Endodermal cell (in vitro differentiated cells): Measurements from ENCODE around the gene STIM1. TPM values are rescaled to one million over a fixed set of nuclear protein-coding genes. Genes with fewer than 3 reads are reported as not detected.

Experiments
- DNase-seq: peaks from one replicate; pipeline ENCODE4 v3.0.0-alpha.2; 2017
- H3K27ac ChIP-seq: 2 replicates; pipeline ENCODE4 v1.5.1; 2013; ENCODE audit warnings: mild to moderate bottlenecking, low read depth, low read length, moderate library complexity
- H3K27me3 ChIP-seq: 2 replicates; pipeline ENCODE4 v1.6.1; 2013; ENCODE audit warnings: mild to moderate bottlenecking, low read length, moderate library complexity; ENCODE audit not compliant: insufficient read depth, control insufficient read depth, poor library complexity, severe bottlenecking
- H3K36me3 ChIP-seq: 2 replicates; pipeline ENCODE4 v1.7.0; 2013; ENCODE audit warnings: mild to moderate bottlenecking, low read length, moderate library complexity; ENCODE audit not compliant: control insufficient read depth, insufficient read depth
- H3K4me1 ChIP-seq: one replicate; pipeline ENCODE4 v1.7.0; 2013; ENCODE audit warnings: low read length; ENCODE audit not compliant: control insufficient read depth, insufficient read depth
- H3K4me3 ChIP-seq: 2 replicates; pipeline ENCODE4 v1.5.1; 2013; ENCODE audit warnings: mild to moderate bottlenecking, low read length, moderate library complexity
- H3K9ac ChIP-seq: 2 replicates; pipeline ENCODE4 v1.6.1; 2013; ENCODE audit warnings: mild to moderate bottlenecking, low read length, moderate library complexity; ENCODE audit not compliant: poor library complexity, severe bottlenecking; ENCODE audit errors: extremely low read depth
- H3K9me3 ChIP-seq: 2 replicates; pipeline ENCODE4 v1.6.1; 2013; ENCODE audit warnings: mild to moderate bottlenecking, low read length, moderate library complexity; ENCODE audit not compliant: control insufficient read depth
- H3K27ac Mint-ChIP-seq: 2 replicates; pipeline ENCODE4 v1.8.0; 2020; ENCODE audit warnings: mixed read lengths
- H3K27me3 Mint-ChIP-seq: 2 replicates; pipeline ENCODE4 v1.8.0; 2021; ENCODE audit warnings: mild to moderate bottlenecking, mixed read lengths; ENCODE audit not compliant: insufficient read depth
- H3K36me3 Mint-ChIP-seq: 2 replicates; pipeline ENCODE4 v1.8.0; 2020; ENCODE audit warnings: low read depth, mixed read lengths
- H3K4me1 Mint-ChIP-seq: 2 replicates; pipeline ENCODE4 v1.8.0; 2020; ENCODE audit warnings: mixed read lengths
- H3K4me3 Mint-ChIP-seq: 2 replicates; pipeline ENCODE4 v1.8.0; 2020; ENCODE audit warnings: mild to moderate bottlenecking, moderate library complexity, mixed read lengths
- H3K9me3 Mint-ChIP-seq: 2 replicates; pipeline ENCODE4 v1.8.0; 2020; ENCODE audit warnings: mild to moderate bottlenecking, mixed read lengths
- WGBS, 2 experiments: methylation state at CpG; one replicate each; pipeline versions ENCODE4 v1.1.5 to v1.1.7; 2013; ENCODE audit warnings: missing lambda C conversion rate in 2 of 2, mixed read lengths in 1 of 2; ENCODE audit not compliant: insufficient coverage in 1 of 2, insufficient read length in 1 of 2; 5-methylcytosine and 5-hydroxymethylcytosine counted together
- total RNA-seq, 2 donors: library from RNA; stranded (reverse); fragmentation: NEBNext Ultra II Directional in 1 of 2; extraction: Animal tissue kit (Norgen Biotek cat#: 25700) in 1 of 2; gene quantifications; 2 replicates in 1 of 2; 3 replicates in 1 of 2; pipeline ENCODE4 v1.2.1, GENCODE V29; 2021
- TF ChIP-seq, protein P1 (sequence below): fragments of 200-600 bp; sonication (generic); conservative IDR thresholded peaks from 2 replicates; pipeline ENCODE4 v1.5.0; 2021; ENCODE audit warnings: antibody characterized with exemption, mild to moderate bottlenecking

STIM1 gene
- total RNA-seq, 2 donors from 2014 or later = 20.9 to 27.9 TPM

GRCh38 chr11:3879967-3880542 is 24.6 kb downstream of the STIM1 start:
- H3K4me3 ChIP-seq = peak overlapping the region; percentile 36
- DNase-seq = no peak
- Mint-ChIP-seq H3K9me3 (no peaks in the 10 kb centered on the region), H3K27me3 (no peaks in the 10 kb centered on the region), H3K27ac (no peak overlapping the region), H3K4me1 (peaks cover 36% of the 10 kb centered on the region), H3K4me3 (no peak overlapping the region), H3K36me3 (no peaks in the 10 kb centered on the region)
- H3K27me3 ChIP-seq = no peaks in the 10 kb centered on the region
- H3K9ac ChIP-seq = no peak overlapping the region
- WGBS, 2 experiments = 83 to 100% methylated on average over 1 to 2 of the region's 2 CpGs
- H3K36me3 ChIP-seq = no peaks in the 10 kb centered on the region
- H3K27ac ChIP-seq = no peak overlapping the region
- H3K9me3 ChIP-seq = no peaks in the 10 kb centered on the region
- H3K4me1 ChIP-seq = peaks cover 17% of the 10 kb centered on the region
- TF ChIP-seq, protein P1, sequence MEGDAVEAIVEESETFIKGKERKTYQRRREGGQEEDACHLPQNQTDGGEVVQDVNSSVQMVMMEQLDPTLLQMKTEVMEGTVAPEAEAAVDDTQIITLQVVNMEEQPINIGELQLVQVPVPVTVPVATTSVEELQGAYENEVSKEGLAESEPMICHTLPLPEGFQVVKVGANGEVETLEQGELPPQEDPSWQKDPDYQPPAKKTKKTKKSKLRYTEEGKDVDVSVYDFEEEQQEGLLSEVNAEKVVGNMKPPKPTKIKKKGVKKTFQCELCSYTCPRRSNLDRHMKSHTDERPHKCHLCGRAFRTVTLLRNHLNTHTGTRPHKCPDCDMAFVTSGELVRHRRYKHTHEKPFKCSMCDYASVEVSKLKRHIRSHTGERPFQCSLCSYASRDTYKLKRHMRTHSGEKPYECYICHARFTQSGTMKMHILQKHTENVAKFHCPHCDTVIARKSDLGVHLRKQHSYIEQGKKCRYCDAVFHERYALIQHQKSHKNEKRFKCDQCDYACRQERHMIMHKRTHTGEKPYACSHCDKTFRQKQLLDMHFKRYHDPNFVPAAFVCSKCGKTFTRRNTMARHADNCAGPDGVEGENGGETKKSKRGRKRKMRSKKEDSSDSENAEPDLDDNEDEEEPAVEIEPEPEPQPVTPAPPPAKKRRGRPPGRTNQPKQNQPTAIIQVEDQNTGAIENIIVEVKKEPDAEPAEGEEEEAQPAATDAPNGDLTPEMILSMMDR = no peak

GRCh38 chr11:3880724-3881123 is 25.3 kb downstream of the STIM1 start:
- 90 to 100% methylated on average over 1 of the region's 3 CpGs for WGBS, 2 experiments
- peaks cover 36% of the 10 kb centered on the region for H3K4me1 Mint-ChIP-seq

GRCh38 chr11:3882655-3883054 is 27.2 kb downstream of the STIM1 start:
- no peak overlapping the region for H3K9ac ChIP-seq
- H3K27ac ChIP-seq = no peak overlapping the region
- no peak overlapping the region for H3K27ac Mint-ChIP-seq
- H3K4me3 ChIP-seq = no peak overlapping the region
- H3K9me3 Mint-ChIP-seq = no peaks in the 10 kb centered on the region
- no peaks in the 10 kb centered on the region for H3K36me3 ChIP-seq
- no peaks in the 10 kb centered on the region for H3K36me3 Mint-ChIP-seq
- H3K4me3 Mint-ChIP-seq = no peak overlapping the region
- no peaks in the 10 kb centered on the region for H3K9me3 ChIP-seq
- no peak for DNase-seq
- H3K4me1 Mint-ChIP-seq = peaks cover 19% of the 10 kb centered on the region
- peaks cover 12% of the 10 kb centered on the region for H3K4me1 ChIP-seq
- H3K27me3 Mint-ChIP-seq = no peaks in the 10 kb centered on the region
- TF ChIP-seq, protein P1 = no peak
- H3K27me3 ChIP-seq = no peaks in the 10 kb centered on the region

More at GRCh38 chr11:3880724-3881123, 25.3 kb downstream of the STIM1 start:
- Mint-ChIP-seq H3K27ac (no peak overlapping the region), H3K4me3 (no peak overlapping the region), H3K9me3 (no peaks in the 10 kb centered on the region), H3K27me3 (no peaks in the 10 kb centered on the region), H3K36me3 (no peaks in the 10 kb centered on the region)
- H3K36me3 ChIP-seq = no peaks in the 10 kb centered on the region
- H3K9me3 ChIP-seq = no peaks in the 10 kb centered on the region
- H3K9ac ChIP-seq = no peak overlapping the region
- no peak for DNase-seq
- H3K27ac ChIP-seq = no peak overlapping the region
- H3K4me3 ChIP-seq = no peak overlapping the region
- H3K27me3 ChIP-seq = no peaks in the 10 kb centered on the region
- TF ChIP-seq, protein P1 = no peak
- peaks cover 17% of the 10 kb centered on the region for H3K4me1 ChIP-seq
